GM23338 (cell line): ENCODE measurements around the gene CD48. TPM values are rescaled to one million over a fixed set of nuclear protein-coding genes. Genes with fewer than 3 reads are reported as not detected.

Source experiments
- ATAC-seq: fragments of 200-7000 bp; cut with Tn5 transposase; 3 replicates; pipeline ENCODE4 v1.9.1; 2020
- DNase-seq: peaks from one replicate; pipeline ENCODE4 v3.0.0-alpha.2; 2015; ENCODE audit warnings: low spot score
- H2AFZ ChIP-seq: fragments of 200-600 bp; sonication (generic); 2 replicates; pipeline ENCODE4 v1.8.0; 2016; ENCODE audit warnings: antibody characterized with exemption, mild to moderate bottlenecking, moderate library complexity
- H3F3A ChIP-seq: fragments of 200-600 bp; sonication (generic); replicated peaks from 2 replicates; pipeline ENCODE4 v1.8.0; 2017; ENCODE audit warnings: antibody characterized with exemption, mixed run types, low read depth
- H3K27ac ChIP-seq: fragments of 200-600 bp; sonication (generic); 2 replicates; pipeline ENCODE4 v1.6.1; 2016; ENCODE audit warnings: low read depth
- H3K27me3 ChIP-seq: fragments of 200-600 bp; sonication (generic); 2 replicates; pipeline ENCODE4 v1.8.0; 2016; ENCODE audit warnings: mild to moderate bottlenecking, mixed run types, moderate library complexity; ENCODE audit not compliant: insufficient read depth
- H3K36me3 ChIP-seq: fragments of 200-600 bp; sonication (generic); 2 replicates; pipeline ENCODE4 v1.8.0; 2016; ENCODE audit warnings: mild to moderate bottlenecking; ENCODE audit not compliant: insufficient read depth
- H3K4me1 ChIP-seq: fragments of 200-600 bp; sonication (generic); 2 replicates; pipeline ENCODE4 v1.8.0; 2016; ENCODE audit warnings: mild to moderate bottlenecking, moderate library complexity; ENCODE audit not compliant: insufficient read depth
- H3K4me2 ChIP-seq: fragments of 200-600 bp; sonication (generic); 2 replicates; pipeline ENCODE4 v1.7.1; 2017; ENCODE audit warnings: mixed run types
- H3K4me3 ChIP-seq: fragments of 200-600 bp; sonication (generic); 2 replicates; pipeline ENCODE4 v1.6.1; 2016; ENCODE audit warnings: mixed run types
- H3K79me2 ChIP-seq: fragments of 200-600 bp; sonication (generic); replicated peaks from 2 replicates; pipeline ENCODE4 v1.8.0; 2017; ENCODE audit warnings: mild to moderate bottlenecking; ENCODE audit not compliant: insufficient read depth
- H3K9me2 ChIP-seq: fragments of 200-600 bp; sonication (generic); 2 replicates; pipeline ENCODE4 v1.8.0; 2017; ENCODE audit not compliant: insufficient read depth
- H4K20me1 ChIP-seq: fragments of 200-600 bp; sonication (generic); replicated peaks from 2 replicates; pipeline ENCODE4 v1.8.0; 2017; ENCODE audit warnings: mild to moderate bottlenecking; ENCODE audit not compliant: insufficient read depth
- H3K27ac Mint-ChIP-seq: 2 replicates; pipeline ENCODE4 v1.8.0; 2020; ENCODE audit warnings: inconsistent platforms, mild to moderate bottlenecking, moderate library complexity, mixed read lengths
- H3K27me3 Mint-ChIP-seq: 3 replicates; pipeline ENCODE4 v1.8.0; 2022; ENCODE audit warnings: low read depth, mild to moderate bottlenecking, moderate library complexity, mixed read lengths, inconsistent platforms; ENCODE audit not compliant: insufficient read depth, poor library complexity
- H3K36me3 Mint-ChIP-seq: 3 replicates; pipeline ENCODE4 v1.8.0; 2021; ENCODE audit warnings: low read depth, mild to moderate bottlenecking, inconsistent platforms, moderate library complexity, mixed read lengths
- H3K4me1 Mint-ChIP-seq: 3 replicates; pipeline ENCODE4 v1.8.0; 2020; ENCODE audit warnings: mild to moderate bottlenecking, inconsistent platforms, mixed read lengths
- H3K4me3 Mint-ChIP-seq: 3 replicates; pipeline ENCODE4 v1.8.0; 2021; ENCODE audit warnings: moderate library complexity, mild to moderate bottlenecking, inconsistent platforms, mixed read lengths
- H3K9me3 Mint-ChIP-seq: 3 replicates; pipeline ENCODE4 v1.8.0; 2020; ENCODE audit warnings: moderate library complexity, mild to moderate bottlenecking, inconsistent platforms, mixed read lengths
- CREB1 ChIP-seq: fragments of 250-450 bp; sonication (Bioruptor Pico); IDR thresholded peaks from 2 replicates; pipeline ENCODE4 v1.5.0; 2020; ENCODE audit warnings: low read depth, mild to moderate bottlenecking, moderate library complexity
- EZH2 ChIP-seq: fragments of 200-600 bp; sonication (generic); IDR thresholded peaks from one replicate; pipeline ENCODE4 v1.8.0; 2017; ENCODE audit warnings: antibody characterized with exemption, mild to moderate bottlenecking, low read depth; ENCODE audit not compliant: unreplicated experiment
- EZH2phosphoT487 ChIP-seq: fragments of 200-600 bp; sonication (generic); IDR thresholded peaks from one replicate; pipeline ENCODE4 v1.8.1; 2018; ENCODE audit warnings: antibody characterized with exemption; ENCODE audit not compliant: unreplicated experiment
- NANOG ChIP-seq: IDR thresholded peaks from 2 replicates; pipeline ENCODE4 v1.6.1; 2016; ENCODE audit warnings: antibody characterized with exemption, borderline replicate concordance
- POLR2AphosphoS5 ChIP-seq: IDR thresholded peaks from 2 replicates; pipeline ENCODE4 v1.6.1; 2016; ENCODE audit warnings: antibody characterized with exemption, low read depth
- STAT1 ChIP-seq: IDR thresholded peaks from one replicate; pipeline ENCODE4 v1.6.1; 2016; ENCODE audit warnings: antibody characterized with exemption; ENCODE audit not compliant: unreplicated experiment
- ZNF114 ChIP-seq: fragments of 250-450 bp; sonication (Bioruptor Pico); IDR thresholded peaks from 2 replicates; pipeline ENCODE4 v1.5.0; 2020; ENCODE audit warnings: mild to moderate bottlenecking, moderate library complexity
- ZNF331 ChIP-seq: fragments of 250-450 bp; sonication (Bioruptor Pico); IDR thresholded peaks from 2 replicates; pipeline ENCODE4 v1.5.0; 2020; ENCODE audit warnings: low read depth, mild to moderate bottlenecking, moderate library complexity
- polyA plus RNA-seq: library from polyadenylated mRNA; unstranded; fragments of >200 nt; fragmentation: Nextera tagmentation; extraction: Ambion mirVana; gene quantifications from 2 replicates; pipeline ENCODE4 v1.2.1, GENCODE V29; 2016
- total RNA-seq: library from RNA; depleted of rRNA; stranded (reverse); fragments of >200 nt; shearing (Covaris generic); gene quantifications from 2 replicates; pipeline ENCODE4 v1.2.3, GENCODE V29; 2014
- TF ChIP-seq, protein P1 (sequence below), 2 experiments: fragments of 200-600 bp in 1 of 2; sonication (generic) in 1 of 2; conservative IDR thresholded peaks; 2 replicates each; pipeline versions ENCODE4 v1.5.1 to v1.6.1; 2016 to 2017; ENCODE audit warnings: antibody characterized with exemption in 2 of 2, low read depth in 2 of 2, mild to moderate bottlenecking in 2 of 2, moderate library complexity in 1 of 2
- TF ChIP-seq, protein P2 (sequence below): IDR thresholded peaks from 2 replicates; pipeline ENCODE4 v1.6.1; 2016; ENCODE audit warnings: antibody characterized with exemption
- TF ChIP-seq, protein P3 (sequence below): fragments of 250-450 bp; sonication (Bioruptor Pico); IDR thresholded peaks from 2 replicates; pipeline ENCODE4 v1.5.0; 2020; ENCODE audit warnings: mild to moderate bottlenecking, moderate library complexity

CD48 gene
- total and polyA plus RNA-seq, 2 experiments from 2014 or later = 0.34 to 0.45 TPM

DNA sequence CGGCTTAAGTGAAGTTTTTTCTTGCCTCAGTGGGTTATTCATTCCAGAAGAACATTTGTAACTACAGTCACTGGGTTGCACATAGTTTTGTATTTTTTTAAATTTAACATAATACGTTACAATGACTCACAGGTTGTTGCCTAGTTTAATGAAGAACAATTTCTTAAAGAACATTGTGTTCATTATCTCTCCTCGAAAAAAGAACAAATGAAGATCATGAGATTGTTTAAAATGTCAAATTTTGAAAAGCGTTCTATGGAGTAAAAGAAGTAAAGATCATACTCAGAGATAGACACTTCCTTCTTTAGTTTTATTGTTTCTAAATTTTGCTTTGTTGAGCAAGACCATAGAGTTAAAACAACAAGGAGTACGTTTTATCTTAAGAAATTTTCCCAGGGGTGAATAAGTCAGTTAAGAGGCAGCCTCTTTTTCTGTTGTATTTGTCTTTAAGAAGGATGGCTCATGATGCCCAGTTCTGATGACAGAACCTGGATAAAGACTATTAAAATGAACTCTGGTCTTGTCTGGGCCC lies 54.3 kb downstream of the CD48 start:
- Histone ChIP-seq H3K9me2 (peaks cover 19% of the 10 kb centered on the region), H3K27ac (no peak overlapping the region), H2AFZ (no peak overlapping the region), H3K27me3 (no peaks in the 10 kb centered on the region), H4K20me1 (no peaks in the 10 kb centered on the region), H3K36me3 (no peaks in the 10 kb centered on the region), H3K4me1 (peaks cover 11% of the 10 kb centered on the region), H3K79me2 (no peaks in the 10 kb centered on the region), H3K4me2 (no peak overlapping the region), H3K4me3 (no peak overlapping the region), H3F3A (peaks cover 3% of the 10 kb centered on the region; the same call in 1 of the 2 replicates)
- no peak overlapping the region for H3K4me3 Mint-ChIP-seq
- no peak for ATAC-seq
- no peak overlapping the region for H3K27ac Mint-ChIP-seq
- DNase-seq = no peak
- TF ChIP-seq ZNF114 (CRISPR knock-in tag) (no peak), EZH2phosphoT487 (no peak), CREB1 (no peak), POLR2AphosphoS5 (no peak), ZNF331 (CRISPR knock-in tag) (no peak), NANOG (no peak), EZH2 (no peak), STAT1 (no peak)
- TF ChIP-seq, protein P1, sequence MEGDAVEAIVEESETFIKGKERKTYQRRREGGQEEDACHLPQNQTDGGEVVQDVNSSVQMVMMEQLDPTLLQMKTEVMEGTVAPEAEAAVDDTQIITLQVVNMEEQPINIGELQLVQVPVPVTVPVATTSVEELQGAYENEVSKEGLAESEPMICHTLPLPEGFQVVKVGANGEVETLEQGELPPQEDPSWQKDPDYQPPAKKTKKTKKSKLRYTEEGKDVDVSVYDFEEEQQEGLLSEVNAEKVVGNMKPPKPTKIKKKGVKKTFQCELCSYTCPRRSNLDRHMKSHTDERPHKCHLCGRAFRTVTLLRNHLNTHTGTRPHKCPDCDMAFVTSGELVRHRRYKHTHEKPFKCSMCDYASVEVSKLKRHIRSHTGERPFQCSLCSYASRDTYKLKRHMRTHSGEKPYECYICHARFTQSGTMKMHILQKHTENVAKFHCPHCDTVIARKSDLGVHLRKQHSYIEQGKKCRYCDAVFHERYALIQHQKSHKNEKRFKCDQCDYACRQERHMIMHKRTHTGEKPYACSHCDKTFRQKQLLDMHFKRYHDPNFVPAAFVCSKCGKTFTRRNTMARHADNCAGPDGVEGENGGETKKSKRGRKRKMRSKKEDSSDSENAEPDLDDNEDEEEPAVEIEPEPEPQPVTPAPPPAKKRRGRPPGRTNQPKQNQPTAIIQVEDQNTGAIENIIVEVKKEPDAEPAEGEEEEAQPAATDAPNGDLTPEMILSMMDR (conservative IDR thresholded peaks at IDR 0.05; ENCODE audit: low read depth in 2 of 2) = no peak
- TF ChIP-seq, protein P2, sequence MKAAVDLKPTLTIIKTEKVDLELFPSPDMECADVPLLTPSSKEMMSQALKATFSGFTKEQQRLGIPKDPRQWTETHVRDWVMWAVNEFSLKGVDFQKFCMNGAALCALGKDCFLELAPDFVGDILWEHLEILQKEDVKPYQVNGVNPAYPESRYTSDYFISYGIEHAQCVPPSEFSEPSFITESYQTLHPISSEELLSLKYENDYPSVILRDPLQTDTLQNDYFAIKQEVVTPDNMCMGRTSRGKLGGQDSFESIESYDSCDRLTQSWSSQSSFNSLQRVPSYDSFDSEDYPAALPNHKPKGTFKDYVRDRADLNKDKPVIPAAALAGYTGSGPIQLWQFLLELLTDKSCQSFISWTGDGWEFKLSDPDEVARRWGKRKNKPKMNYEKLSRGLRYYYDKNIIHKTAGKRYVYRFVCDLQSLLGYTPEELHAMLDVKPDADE = no peak
- H3K4me1 Mint-ChIP-seq = peaks cover 18% of the 10 kb centered on the region
- peaks cover 8% of the 10 kb centered on the region; the same call in 2 of the 3 replicates for H3K9me3 Mint-ChIP-seq
- peaks cover 4% of the 10 kb centered on the region for H3K27me3 Mint-ChIP-seq
- H3K36me3 Mint-ChIP-seq = no peaks in the 10 kb centered on the region; the same call in 1 of the 3 replicates

DNA sequence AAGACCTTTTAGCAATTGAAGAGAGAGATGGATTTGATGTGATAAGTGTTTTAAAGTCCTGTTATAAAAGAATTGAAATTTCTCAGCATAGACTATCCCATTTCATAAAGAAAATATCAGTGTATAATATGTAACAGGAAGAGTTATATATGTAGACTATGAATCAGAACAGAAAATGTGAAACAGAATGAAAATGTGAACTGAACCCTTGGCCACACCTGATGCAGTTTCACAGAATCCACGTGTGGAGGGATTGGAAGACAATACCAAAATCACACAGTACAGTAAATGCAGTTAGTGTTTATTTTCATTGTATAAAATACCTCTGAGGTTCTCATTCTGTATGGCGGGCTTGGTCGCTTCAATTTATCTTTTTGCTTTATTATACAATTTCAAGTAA lies 54.9 kb downstream of the CD48 start:
- H3K79me2 ChIP-seq = no peaks in the 10 kb centered on the region
- peaks cover 14% of the 10 kb centered on the region for H3K4me1 ChIP-seq
- H3K9me2 ChIP-seq = peaks cover 19% of the 10 kb centered on the region
- Mint-ChIP-seq H3K4me3 (no peak overlapping the region), H3K27ac (no peak overlapping the region), H3K27me3 (peaks cover 4% of the 10 kb centered on the region), H3K4me1 (peaks cover 24% of the 10 kb centered on the region), H3K9me3 (peaks cover 8% of the 10 kb centered on the region; the same call in 2 of the 3 replicates), H3K36me3 (no peaks in the 10 kb centered on the region; the same call in 1 of the 3 replicates)
- peaks cover 3% of the 10 kb centered on the region; the same call in 1 of the 2 replicates for H3F3A ChIP-seq
- H3K27ac ChIP-seq = no peak overlapping the region
- no peak for ATAC-seq
- no peaks in the 10 kb centered on the region for H3K36me3 ChIP-seq
- H3K4me3 ChIP-seq = no peak overlapping the region
- no peak for DNase-seq
- H3K4me2 ChIP-seq = no peak overlapping the region
- no peaks in the 10 kb centered on the region for H3K27me3 ChIP-seq
- no peaks in the 10 kb centered on the region for H4K20me1 ChIP-seq
- H2AFZ ChIP-seq = no peak overlapping the region
- TF ChIP-seq CREB1 (no peak), EZH2phosphoT487 (no peak)
- TF ChIP-seq, protein P1 (conservative IDR thresholded peaks at IDR 0.05; ENCODE audit: low read depth in 2 of 2) = no peak
- TF ChIP-seq, protein P3, sequence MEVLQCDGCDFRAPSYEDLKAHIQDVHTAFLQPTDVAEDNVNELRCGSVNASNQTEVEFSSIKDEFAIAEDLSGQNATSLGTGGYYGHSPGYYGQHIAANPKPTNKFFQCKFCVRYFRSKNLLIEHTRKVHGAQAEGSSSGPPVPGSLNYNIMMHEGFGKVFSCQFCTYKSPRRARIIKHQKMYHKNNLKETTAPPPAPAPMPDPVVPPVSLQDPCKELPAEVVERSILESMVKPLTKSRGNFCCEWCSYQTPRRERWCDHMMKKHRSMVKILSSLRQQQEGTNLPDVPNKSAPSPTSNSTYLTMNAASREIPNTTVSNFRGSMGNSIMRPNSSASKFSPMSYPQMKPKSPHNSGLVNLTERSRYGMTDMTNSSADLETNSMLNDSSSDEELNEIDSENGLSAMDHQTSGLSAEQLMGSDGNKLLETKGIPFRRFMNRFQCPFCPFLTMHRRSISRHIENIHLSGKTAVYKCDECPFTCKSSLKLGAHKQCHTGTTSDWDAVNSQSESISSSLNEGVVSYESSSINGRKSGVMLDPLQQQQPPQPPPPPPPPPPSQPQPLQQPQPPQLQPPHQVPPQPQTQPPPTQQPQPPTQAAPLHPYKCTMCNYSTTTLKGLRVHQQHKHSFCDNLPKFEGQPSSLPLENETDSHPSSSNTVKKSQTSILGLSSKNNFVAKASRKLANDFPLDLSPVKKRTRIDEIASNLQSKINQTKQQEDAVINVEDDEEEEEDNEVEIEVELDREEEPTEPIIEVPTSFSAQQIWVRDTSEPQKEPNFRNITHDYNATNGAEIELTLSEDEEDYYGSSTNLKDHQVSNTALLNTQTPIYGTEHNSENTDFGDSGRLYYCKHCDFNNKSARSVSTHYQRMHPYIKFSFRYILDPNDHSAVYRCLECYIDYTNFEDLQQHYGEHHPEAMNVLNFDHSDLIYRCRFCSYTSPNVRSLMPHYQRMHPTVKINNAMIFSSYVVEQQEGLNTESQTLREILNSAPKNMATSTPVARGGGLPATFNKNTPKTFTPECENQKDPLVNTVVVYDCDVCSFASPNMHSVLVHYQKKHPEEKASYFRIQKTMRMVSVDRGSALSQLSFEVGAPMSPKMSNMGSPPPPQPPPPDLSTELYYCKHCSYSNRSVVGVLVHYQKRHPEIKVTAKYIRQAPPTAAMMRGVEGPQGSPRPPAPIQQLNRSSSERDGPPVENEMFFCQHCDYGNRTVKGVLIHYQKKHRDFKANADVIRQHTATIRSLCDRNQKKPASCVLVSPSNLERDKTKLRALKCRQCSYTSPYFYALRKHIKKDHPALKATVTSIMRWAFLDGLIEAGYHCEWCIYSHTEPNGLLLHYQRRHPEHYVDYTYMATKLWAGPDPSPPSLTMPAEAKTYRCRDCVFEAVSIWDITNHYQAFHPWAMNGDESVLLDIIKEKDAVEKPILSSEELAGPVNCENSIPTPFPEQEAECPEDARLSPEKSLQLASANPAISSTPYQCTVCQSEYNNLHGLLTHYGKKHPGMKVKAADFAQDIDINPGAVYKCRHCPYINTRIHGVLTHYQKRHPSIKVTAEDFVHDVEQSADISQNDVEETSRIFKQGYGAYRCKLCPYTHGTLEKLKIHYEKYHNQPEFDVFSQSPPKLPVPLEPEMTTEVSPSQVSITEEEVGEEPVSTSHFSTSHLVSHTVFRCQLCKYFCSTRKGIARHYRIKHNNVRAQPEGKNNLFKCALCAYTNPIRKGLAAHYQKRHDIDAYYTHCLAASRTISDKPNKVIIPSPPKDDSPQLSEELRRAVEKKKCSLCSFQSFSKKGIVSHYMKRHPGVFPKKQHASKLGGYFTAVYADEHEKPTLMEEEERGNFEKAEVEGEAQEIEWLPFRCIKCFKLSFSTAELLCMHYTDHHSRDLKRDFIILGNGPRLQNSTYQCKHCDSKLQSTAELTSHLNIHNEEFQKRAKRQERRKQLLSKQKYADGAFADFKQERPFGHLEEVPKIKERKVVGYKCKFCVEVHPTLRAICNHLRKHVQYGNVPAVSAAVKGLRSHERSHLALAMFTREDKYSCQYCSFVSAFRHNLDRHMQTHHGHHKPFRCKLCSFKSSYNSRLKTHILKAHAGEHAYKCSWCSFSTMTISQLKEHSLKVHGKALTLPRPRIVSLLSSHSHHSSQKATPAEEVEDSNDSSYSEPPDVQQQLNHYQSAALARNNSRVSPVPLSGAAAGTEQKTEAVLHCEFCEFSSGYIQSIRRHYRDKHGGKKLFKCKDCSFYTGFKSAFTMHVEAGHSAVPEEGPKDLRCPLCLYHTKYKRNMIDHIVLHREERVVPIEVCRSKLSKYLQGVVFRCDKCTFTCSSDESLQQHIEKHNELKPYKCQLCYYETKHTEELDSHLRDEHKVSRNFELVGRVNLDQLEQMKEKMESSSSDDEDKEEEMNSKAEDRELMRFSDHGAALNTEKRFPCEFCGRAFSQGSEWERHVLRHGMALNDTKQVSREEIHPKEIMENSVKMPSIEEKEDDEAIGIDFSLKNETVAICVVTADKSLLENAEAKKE (CRISPR knock-in tag) = no peak
